DOHH2 (cell line): ENCODE data around the gene SULT2B1.
"Not testable (repeated sequence)": the region's sequence is repeated elsewhere in the genome, so short reads cannot be mapped to it uniquely, and the experiment has no call there.

Experiments
- H3F3A ChIP-seq: fragments of 200-600 bp; sonication (generic), shearing (Covaris generic); 2 replicates; pipeline ENCODE4 v1.6.0; 2016; ENCODE audit warnings: antibody characterized with exemption, mild to moderate bottlenecking; ENCODE audit not compliant: control insufficient read depth, insufficient read depth
- H3K27ac ChIP-seq: fragments of 200-600 bp; sonication (generic); 2 replicates; pipeline ENCODE4 v1.5.1; 2014; ENCODE audit warnings: low read depth, mild to moderate bottlenecking, low read length, moderate library complexity
- H3K27me3 ChIP-seq: fragments of 200-600 bp; sonication (generic); 2 replicates; pipeline ENCODE4 v1.6.1; 2014; ENCODE audit warnings: mild to moderate bottlenecking, low read length, mixed read lengths; ENCODE audit not compliant: control insufficient read depth
- H3K36me3 ChIP-seq: fragments of 200-600 bp; sonication (generic); 2 replicates; pipeline ENCODE4 v1.6.1; 2014; ENCODE audit warnings: mild to moderate bottlenecking, low read length, moderate library complexity, mixed read lengths; ENCODE audit not compliant: control insufficient read depth
- H3K4me1 ChIP-seq: fragments of 200-600 bp; sonication (generic); 2 replicates; pipeline ENCODE4 v1.6.1; 2014; ENCODE audit warnings: mild to moderate bottlenecking, low read length, mixed read lengths; ENCODE audit not compliant: control insufficient read depth
- H3K4me2 ChIP-seq: fragments of 200-600 bp; sonication (generic); 2 replicates; pipeline ENCODE4 v1.6.0; 2014; ENCODE audit warnings: mild to moderate bottlenecking, low read length, moderate library complexity
- H3K4me3 ChIP-seq: fragments of 200-600 bp; sonication (generic); 2 replicates; pipeline ENCODE4 v1.5.1; 2014; ENCODE audit warnings: mild to moderate bottlenecking, low read length, mixed read lengths
- H3K79me2 ChIP-seq: fragments of 200-600 bp; sonication (generic); 2 replicates; pipeline ENCODE4 v1.6.1; 2014; ENCODE audit warnings: mild to moderate bottlenecking, low read length, mixed read lengths; ENCODE audit not compliant: control insufficient read depth
- H3K9me2 ChIP-seq: fragments of 200-600 bp; sonication (generic); replicated peaks from 2 replicates; pipeline ENCODE4 v1.6.1; 2014; ENCODE audit warnings: mild to moderate bottlenecking, low read length, mixed read lengths; ENCODE audit not compliant: control insufficient read depth
- H3K9me3 ChIP-seq: fragments of 200-600 bp; sonication (generic); 2 replicates; pipeline ENCODE4 v1.6.1; 2014; ENCODE audit warnings: antibody characterized with exemption, low read length, mixed read lengths; ENCODE audit not compliant: control insufficient read depth, insufficient read depth
- H4K20me1 ChIP-seq: fragments of 200-600 bp; sonication (generic); 2 replicates; pipeline ENCODE4 v1.6.0; 2014; ENCODE audit warnings: low read depth, mild to moderate bottlenecking, antibody characterized with exemption, low read length, moderate library complexity; ENCODE audit not compliant: control insufficient read depth, insufficient read depth
- EZH2phosphoT487 ChIP-seq: fragments of 200-600 bp; sonication (generic); IDR thresholded peaks from 2 replicates; pipeline ENCODE4 v1.6.1; 2017; ENCODE audit warnings: borderline replicate concordance, mild to moderate bottlenecking, antibody characterized with exemption, low read length, moderate library complexity, mixed read lengths
- TF ChIP-seq, protein P1 (sequence below): fragments of 200-600 bp; sonication (generic); IDR thresholded peaks from one replicate; pipeline ENCODE4 v1.5.1; 2014; ENCODE audit warnings: antibody characterized with exemption, mild to moderate bottlenecking, low read depth, low read length; ENCODE audit not compliant: poor library complexity, severe bottlenecking

The SULT2B1 gene

DNA sequence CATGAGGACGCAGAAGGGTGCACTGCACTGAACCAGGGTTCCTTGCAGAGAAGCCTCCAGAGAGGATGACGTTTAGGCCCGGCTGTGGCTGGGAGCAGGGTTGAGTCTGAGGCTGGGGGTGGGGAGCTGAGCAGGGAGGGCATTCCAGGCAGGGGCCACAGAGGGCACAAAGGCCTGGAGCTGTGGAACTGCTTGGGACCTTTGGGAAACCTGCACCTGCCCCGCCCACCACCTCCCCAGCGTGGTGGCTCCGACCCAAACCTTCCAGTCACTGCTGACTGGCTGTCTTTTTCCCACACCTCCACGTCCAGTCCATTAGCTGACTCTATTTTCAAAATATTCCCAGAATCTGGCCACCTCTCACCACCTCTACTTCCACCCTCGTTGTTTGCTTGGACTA lies 35.4 kb upstream of the SULT2B1 start:
- Histone ChIP-seq H3K27ac (no peak overlapping the region), H3K27me3 (peaks cover 9% of the 10 kb centered on the region), H3K4me3 (no peak overlapping the region), H3K79me2 (no peaks in the 10 kb centered on the region), H3K36me3 (no peaks in the 10 kb centered on the region), H3K4me2 (no peak overlapping the region), H3K9me3 (no peaks in the 10 kb centered on the region), H3K9me2 (no peaks in the 10 kb centered on the region), H3F3A (peaks cover 16% of the 10 kb centered on the region), H3K4me1 (peaks cover 21% of the 10 kb centered on the region), H4K20me1 (peaks cover 2% of the 10 kb centered on the region; the same call in 1 of the 2 replicates)
- no peak for TF ChIP-seq EZH2phosphoT487
- TF ChIP-seq, protein P1, sequence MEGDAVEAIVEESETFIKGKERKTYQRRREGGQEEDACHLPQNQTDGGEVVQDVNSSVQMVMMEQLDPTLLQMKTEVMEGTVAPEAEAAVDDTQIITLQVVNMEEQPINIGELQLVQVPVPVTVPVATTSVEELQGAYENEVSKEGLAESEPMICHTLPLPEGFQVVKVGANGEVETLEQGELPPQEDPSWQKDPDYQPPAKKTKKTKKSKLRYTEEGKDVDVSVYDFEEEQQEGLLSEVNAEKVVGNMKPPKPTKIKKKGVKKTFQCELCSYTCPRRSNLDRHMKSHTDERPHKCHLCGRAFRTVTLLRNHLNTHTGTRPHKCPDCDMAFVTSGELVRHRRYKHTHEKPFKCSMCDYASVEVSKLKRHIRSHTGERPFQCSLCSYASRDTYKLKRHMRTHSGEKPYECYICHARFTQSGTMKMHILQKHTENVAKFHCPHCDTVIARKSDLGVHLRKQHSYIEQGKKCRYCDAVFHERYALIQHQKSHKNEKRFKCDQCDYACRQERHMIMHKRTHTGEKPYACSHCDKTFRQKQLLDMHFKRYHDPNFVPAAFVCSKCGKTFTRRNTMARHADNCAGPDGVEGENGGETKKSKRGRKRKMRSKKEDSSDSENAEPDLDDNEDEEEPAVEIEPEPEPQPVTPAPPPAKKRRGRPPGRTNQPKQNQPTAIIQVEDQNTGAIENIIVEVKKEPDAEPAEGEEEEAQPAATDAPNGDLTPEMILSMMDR: no peak

DNA sequence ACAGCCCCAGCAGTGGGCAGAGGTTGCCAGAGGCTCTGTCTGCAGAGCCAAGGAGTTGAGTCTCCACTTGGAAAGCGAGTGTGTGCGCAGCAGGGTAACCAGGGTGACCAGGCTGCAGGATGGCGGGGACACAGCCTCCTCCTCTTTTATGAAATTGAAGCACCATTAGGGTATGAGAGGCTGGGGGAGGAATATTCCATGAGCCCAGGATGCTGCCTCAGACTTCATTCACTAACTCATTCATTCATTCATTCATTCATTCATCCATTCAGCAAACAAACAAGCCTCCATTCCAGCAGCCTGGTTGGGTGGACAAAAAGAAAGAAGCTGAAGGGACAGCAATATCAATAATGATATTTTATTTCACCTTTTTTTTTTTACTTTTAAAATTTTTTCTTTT lies 33.8 kb upstream of the SULT2B1 start:
- Histone ChIP-seq H3K36me3 (no peaks in the 10 kb centered on the region), H4K20me1 (no peaks in the 10 kb centered on the region), H3K4me3 (no peak overlapping the region), H3K79me2 (no peaks in the 10 kb centered on the region), H3K27me3 (no peaks in the 10 kb centered on the region), H3K4me2 (no peak overlapping the region), H3K27ac (no peak overlapping the region), H3K9me2 (no peaks in the 10 kb centered on the region), H3K9me3 (no peaks in the 10 kb centered on the region), H3K4me1 (peaks cover 6% of the 10 kb centered on the region), H3F3A (0 out of 2 replicates have a peak, but pooled peaks cover 3% of the 10 kb centered on the region)
- no peak for TF ChIP-seq EZH2phosphoT487
- TF ChIP-seq, protein P1: no peak

DNA sequence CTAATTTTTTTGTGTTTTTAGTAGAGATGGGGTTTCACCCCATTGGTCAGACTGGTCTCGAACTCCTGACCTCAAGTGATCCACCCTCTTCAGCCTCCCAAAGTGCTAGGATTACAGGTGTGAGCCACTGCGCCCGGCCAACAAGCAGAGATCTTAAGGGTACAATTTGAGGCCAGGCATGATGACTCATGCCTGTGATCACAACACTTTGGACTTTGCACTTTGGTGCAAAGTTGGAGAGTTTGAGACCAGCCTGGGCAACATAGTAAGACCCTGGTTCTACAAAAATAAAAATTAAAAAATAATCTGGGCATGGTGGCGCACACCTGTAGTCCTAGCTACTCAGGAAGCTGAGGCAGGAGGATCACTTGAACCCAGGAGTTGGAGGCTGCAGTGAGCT lies 32.5 kb upstream of the SULT2B1 start:
- not testable (repeated sequence) for H3K9me2 ChIP-seq, H4K20me1 ChIP-seq, H3K4me3 ChIP-seq, H3F3A ChIP-seq, H3K79me2 ChIP-seq, H3K27ac ChIP-seq, H3K27me3 ChIP-seq, H3K4me1 ChIP-seq, H3K4me2 ChIP-seq, H3K36me3 ChIP-seq, H3K9me3 ChIP-seq

DNA sequence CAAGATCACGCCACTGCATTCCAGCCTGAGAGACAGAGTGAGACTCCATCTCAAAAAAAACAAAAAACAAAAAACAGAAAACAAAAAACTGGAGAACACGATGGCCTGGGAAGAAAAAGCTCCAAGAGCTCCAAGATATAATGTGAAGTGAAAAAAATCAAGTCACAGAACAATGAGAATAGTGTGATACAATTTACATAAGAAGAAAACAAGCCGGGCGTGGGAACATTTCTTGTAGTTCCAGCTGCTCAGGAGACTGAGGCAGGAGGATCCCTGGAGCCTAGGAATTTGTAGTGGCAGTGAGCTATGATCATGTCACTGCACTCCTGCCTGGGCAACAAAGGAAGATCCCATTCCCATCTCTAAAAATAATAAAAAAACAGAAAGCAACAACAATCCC lies 31.8 kb upstream of the SULT2B1 start:
- Histone ChIP-seq H3K9me2 (no peaks in the 10 kb centered on the region), H3K79me2 (no peaks in the 10 kb centered on the region), H3K4me1 (no peaks in the 10 kb centered on the region)

More for the DNA sequence above, 31.8 kb upstream of the SULT2B1 start:
- Histone ChIP-seq H3K27me3 (0 out of 2 replicates have a peak, but pooled peaks cover 3% of the 10 kb centered on the region), H3K4me3 (no peak overlapping the region), H3K9me3 (no peaks in the 10 kb centered on the region), H3F3A (0 out of 2 replicates have a peak, but pooled peaks cover under 1% of the 10 kb centered on the region), H3K27ac (no peak overlapping the region), H3K36me3 (no peaks in the 10 kb centered on the region), H3K4me2 (no peak overlapping the region), H4K20me1 (no peaks in the 10 kb centered on the region)
- TF ChIP-seq, protein P1: no peak
- no peak for TF ChIP-seq EZH2phosphoT487
